ENCODE results near the gene USH2A. TPM values are rescaled to one million over a fixed set of nuclear protein-coding genes. Genes with fewer than 3 reads are reported as not detected.

USH2A gene
- total and polyA plus RNA-seq, 2 experiments from 2014 or later: under 0.01 to 0.01 TPM

- Histone ChIP-seq H2AFZ (no peak overlapping the region), H3K27ac (no peak overlapping the region), H3K27me3 (replicated peaks; ENCODE audit: insufficient read depth) (peaks cover 6% of the 10 kb centered on the region; the same call in 1 of the 2 replicates), H4K20me1 (ENCODE audit: insufficient read depth) (no peaks in the 10 kb centered on the region), H3K4me1 (ENCODE audit: insufficient read depth) (no peaks in the 10 kb centered on the region), H3K4me2 (ENCODE audit: unreplicated experiment) (no peak overlapping the region), H3K79me2 (ENCODE audit: insufficient read depth) (no peaks in the 10 kb centered on the region), H3F3A (ENCODE audit: insufficient read depth) (no peaks in the 10 kb centered on the region), H3K36me3 (ENCODE audit: low read depth) (no peaks in the 10 kb centered on the region), H3K9ac (no peak overlapping the region), H3K9me2 (ENCODE audit: insufficient read depth) (no peaks in the 10 kb centered on the region), H3K4me3 (no peak overlapping the region), H3K9me3 (ENCODE audit: low read depth) (no peaks in the 10 kb centered on the region)
- 35 to 50% methylated on average over 1 of the region's 1 CpG for WGBS, 2 experiments (ENCODE audit: low coverage in 1 of 2, low lambda C conversion rate in 2 of 2, missing lambda C conversion rate in 2 of 2)
- in situ Hi-C loops (cut with MboI): no loop called here
- no peak for TF ChIP-seq EZH2 (IDR thresholded peaks at IDR 0.05; ENCODE audit: insufficient read depth, poor library complexity, severe bottlenecking)
- no peak for TF ChIP-seq EZH2phosphoT487 (IDR thresholded peaks at IDR 0.05; ENCODE audit: insufficient read depth, low read depth)
- no peak for DNase-seq
Observed at GRCh38 chr1:215765833-215766232, 657.4 kb downstream of the USH2A start.

GRCh38 chr1:215761446-215761845, 661.8 kb downstream of the USH2A start:
- no peaks in the 10 kb centered on the region for H3K9me3 ChIP-seq (ENCODE audit: low read depth)
- H3K4me1 ChIP-seq (ENCODE audit: insufficient read depth): no peaks in the 10 kb centered on the region
- H4K20me1 ChIP-seq (ENCODE audit: insufficient read depth): no peaks in the 10 kb centered on the region
- no peak overlapping the region for H3K4me2 ChIP-seq (ENCODE audit: unreplicated experiment)
- TF ChIP-seq EZH2 (IDR thresholded peaks at IDR 0.05; ENCODE audit: insufficient read depth, poor library complexity, severe bottlenecking): no peak
- no peak for TF ChIP-seq EZH2phosphoT487 (IDR thresholded peaks at IDR 0.05; ENCODE audit: insufficient read depth, low read depth)
- no peaks in the 10 kb centered on the region for H3F3A ChIP-seq (ENCODE audit: insufficient read depth)
- no peak overlapping the region for H3K27ac ChIP-seq
- no peaks in the 10 kb centered on the region for H3K9me2 ChIP-seq (ENCODE audit: insufficient read depth)
- WGBS, 2 experiments (ENCODE audit: low coverage in 1 of 2, low lambda C conversion rate in 2 of 2, missing lambda C conversion rate in 2 of 2): 52 to 53% methylated on average over 2 of the region's 2 CpGs
- in situ Hi-C loops (cut with MboI): no loop called here
- H3K9ac ChIP-seq: no peak overlapping the region
- DNase-seq: peak; percentile 15
- H3K27me3 ChIP-seq (replicated peaks; ENCODE audit: insufficient read depth): no peaks in the 10 kb centered on the region
- no peak overlapping the region for H2AFZ ChIP-seq
- no peak overlapping the region for H3K4me3 ChIP-seq
- no peaks in the 10 kb centered on the region for H3K36me3 ChIP-seq (ENCODE audit: low read depth)
- no peaks in the 10 kb centered on the region for H3K79me2 ChIP-seq (ENCODE audit: insufficient read depth)

GRCh38 chr1:215754112-215754511, 669.1 kb downstream of the USH2A start:
- no peaks in the 10 kb centered on the region for H3K36me3 ChIP-seq (ENCODE audit: low read depth)
- H3K27me3 ChIP-seq (replicated peaks; ENCODE audit: insufficient read depth): no peaks in the 10 kb centered on the region
- no peaks in the 10 kb centered on the region for H3K9me2 ChIP-seq (ENCODE audit: insufficient read depth)
- no peak for DNase-seq
- no peak overlapping the region for H3K27ac ChIP-seq
- TF ChIP-seq EZH2phosphoT487 (IDR thresholded peaks at IDR 0.05; ENCODE audit: insufficient read depth, low read depth): no peak
- TF ChIP-seq EZH2 (IDR thresholded peaks at IDR 0.05; ENCODE audit: insufficient read depth, poor library complexity, severe bottlenecking): no peak
- no peaks in the 10 kb centered on the region for H3K79me2 ChIP-seq (ENCODE audit: insufficient read depth)
- no peak overlapping the region for H3K9ac ChIP-seq
- no peaks in the 10 kb centered on the region for H3K9me3 ChIP-seq (ENCODE audit: low read depth)
- H3K4me1 ChIP-seq (ENCODE audit: insufficient read depth): peaks cover 9% of the 10 kb centered on the region
- no peaks in the 10 kb centered on the region for H3F3A ChIP-seq (ENCODE audit: insufficient read depth)
- H3K4me2 ChIP-seq (ENCODE audit: unreplicated experiment): no peak overlapping the region
- H3K4me3 ChIP-seq: no peak overlapping the region
- in situ Hi-C loops (cut with MboI): no loop called here
- 77 to 78% methylated on average over 4 of the region's 4 CpGs for WGBS, 2 experiments (ENCODE audit: low coverage in 1 of 2, low lambda C conversion rate in 2 of 2, missing lambda C conversion rate in 2 of 2)
- no peaks in the 10 kb centered on the region for H4K20me1 ChIP-seq (ENCODE audit: insufficient read depth)
- no peak overlapping the region for H2AFZ ChIP-seq

- no peaks in the 10 kb centered on the region for H3K9me2 ChIP-seq (ENCODE audit: insufficient read depth)
- H3K79me2 ChIP-seq (ENCODE audit: insufficient read depth): no peaks in the 10 kb centered on the region
- H3K9me3 ChIP-seq (ENCODE audit: low read depth): no peaks in the 10 kb centered on the region
- H3K9ac ChIP-seq: no peak overlapping the region
- TF ChIP-seq EZH2phosphoT487 (IDR thresholded peaks at IDR 0.05; ENCODE audit: insufficient read depth, low read depth) (no peak), EZH2 (IDR thresholded peaks at IDR 0.05; ENCODE audit: insufficient read depth, poor library complexity, severe bottlenecking) (no peak)
- H3K27me3 ChIP-seq (replicated peaks; ENCODE audit: insufficient read depth): no peaks in the 10 kb centered on the region
- H4K20me1 ChIP-seq (ENCODE audit: insufficient read depth): no peaks in the 10 kb centered on the region
- H3K4me1 ChIP-seq (ENCODE audit: insufficient read depth): peaks cover 18% of the 10 kb centered on the region
- H3K27ac ChIP-seq: peak overlapping the region; percentile 24
- in situ Hi-C loops (cut with MboI): no loop called here
- H3K4me3 ChIP-seq: no peak overlapping the region
- peak overlapping the region; percentile 44 for H3K4me2 ChIP-seq (ENCODE audit: unreplicated experiment)
- WGBS, 2 experiments (ENCODE audit: low coverage in 1 of 2, low lambda C conversion rate in 2 of 2, missing lambda C conversion rate in 2 of 2): 18 to 26% methylated on average over 4 of the region's 4 CpGs
- H3K36me3 ChIP-seq (ENCODE audit: low read depth): no peaks in the 10 kb centered on the region
- peak; percentile 87 for DNase-seq
- H2AFZ ChIP-seq: no peak overlapping the region
- H3F3A ChIP-seq (ENCODE audit: insufficient read depth): 0 out of 2 replicates have a peak, but pooled peaks cover 5% of the 10 kb centered on the region
Observed at GRCh38 chr1:215749414-215749813, 673.8 kb downstream of the USH2A start.

- H3K79me2 ChIP-seq (ENCODE audit: insufficient read depth): no peaks in the 10 kb centered on the region
- H3K9me3 ChIP-seq (ENCODE audit: low read depth): no peaks in the 10 kb centered on the region
- 36 to 43% methylated on average over 1 of the region's 1 CpG for WGBS, 2 experiments (ENCODE audit: low coverage in 1 of 2, low lambda C conversion rate in 2 of 2, missing lambda C conversion rate in 2 of 2)
- in situ Hi-C loops (cut with MboI): no loop called here
- H3K4me2 ChIP-seq (ENCODE audit: unreplicated experiment): no peak overlapping the region
- no peak overlapping the region for H3K27ac ChIP-seq
- no peak overlapping the region for H3K9ac ChIP-seq
- no peaks in the 10 kb centered on the region for H3K36me3 ChIP-seq (ENCODE audit: low read depth)
- H3K4me1 ChIP-seq (ENCODE audit: insufficient read depth): peaks cover 23% of the 10 kb centered on the region
- no peak for DNase-seq
- no peaks in the 10 kb centered on the region for H3K9me2 ChIP-seq (ENCODE audit: insufficient read depth)
- 0 out of 2 replicates have a peak, but pooled peaks cover 9% of the 10 kb centered on the region for H3F3A ChIP-seq (ENCODE audit: insufficient read depth)
- TF ChIP-seq EZH2phosphoT487 (IDR thresholded peaks at IDR 0.05; ENCODE audit: insufficient read depth, low read depth): no peak
- no peak for TF ChIP-seq EZH2 (IDR thresholded peaks at IDR 0.05; ENCODE audit: insufficient read depth, poor library complexity, severe bottlenecking)
- no peaks in the 10 kb centered on the region for H4K20me1 ChIP-seq (ENCODE audit: insufficient read depth)
- H3K27me3 ChIP-seq (replicated peaks; ENCODE audit: insufficient read depth): no peaks in the 10 kb centered on the region
- no peak overlapping the region for H3K4me3 ChIP-seq
- no peak overlapping the region for H2AFZ ChIP-seq
Observed at GRCh38 chr1:215748431-215748830, 674.8 kb downstream of the USH2A start.

Measured in GM23248 (cell line).